HG03460 (cell line): ENCODE measurements around the gene ABHD6.
"Not testable (repeated sequence)": the region's sequence is repeated elsewhere in the genome, so short reads cannot be mapped to it uniquely, and the experiment has no call there.

Experiments used
- ATAC-seq: cut with Tn5 transposase; IDR thresholded peaks from one replicate; pipeline ENCODE4 v1.9.1; 2021; ENCODE audit not compliant: unreplicated experiment

The ABHD6 gene

GRCh38 chr3:58337190-58337589 is 99.6 kb downstream of the ABHD6 start:
- ATAC-seq, result no peak

GRCh38 chr3:58339146-58339545 is 101.6 kb downstream of the ABHD6 start:
- not testable (repeated sequence) for ATAC-seq

GRCh38 chr3:58340594-58341244 is 103.1 kb downstream of the ABHD6 start:
- no peak for ATAC-seq

- no peak for ATAC-seq
These were observed 103.8 kb downstream of the ABHD6 start for GRCh38 chr3:58341376-58341775.

- no peak for ATAC-seq
These were observed 105.1 kb downstream of the ABHD6 start for GRCh38 chr3:58342676-58343075.
